Measurements from ENCODE around the gene RAC3.

Gene RAC3

DNA sequence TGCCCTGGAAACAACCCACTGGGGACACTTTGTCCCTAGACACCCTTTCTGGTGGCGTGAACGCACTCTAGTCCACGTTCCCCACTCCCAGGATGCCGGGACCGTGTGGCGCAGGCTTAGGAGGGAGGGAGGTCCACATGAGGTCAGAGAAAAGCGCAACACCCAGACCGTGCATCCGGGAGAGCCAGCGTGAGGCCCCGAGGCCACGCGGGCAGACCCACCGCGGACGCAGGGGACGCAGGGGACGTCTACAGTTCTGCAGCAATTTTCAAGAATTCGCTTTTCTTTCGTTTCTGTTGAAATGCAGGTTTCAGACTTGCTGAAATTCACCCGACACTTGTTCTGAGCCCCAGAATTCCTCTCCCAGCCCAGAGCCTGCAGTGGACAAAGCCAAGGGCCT is 15.4 kb downstream of the RAC3 start:
- TF ChIP-seq CTCF (conservative IDR thresholded peaks at IDR 0.05; ENCODE audit: low read depth, low read length): no peak
- H3K4me3 ChIP-seq (ENCODE audit: low read length): no peak overlapping the region
- DNase-seq (ENCODE audit: low read depth): no peak

GRCh38 chr17:82047379-82047778 is 15.9 kb downstream of the RAC3 start:
- DNase-seq (ENCODE audit: low read depth): no peak
- no peak for TF ChIP-seq CTCF (conservative IDR thresholded peaks at IDR 0.05; ENCODE audit: low read depth, low read length)
- no peak overlapping the region for H3K4me3 ChIP-seq (ENCODE audit: low read length)

- no peak for TF ChIP-seq CTCF (conservative IDR thresholded peaks at IDR 0.05; ENCODE audit: low read depth, low read length)
- DNase-seq (ENCODE audit: low read depth): no peak
- H3K4me3 ChIP-seq (ENCODE audit: low read length): no peak overlapping the region
These were observed 16.6 kb downstream of the RAC3 start for GRCh38 chr17:82047914-82048570.

GRCh38 chr17:82048571-82048971 is 17.1 kb downstream of the RAC3 start:
- no peak overlapping the region for H3K4me3 ChIP-seq (ENCODE audit: low read length)
- no peak for DNase-seq (ENCODE audit: low read depth)
- TF ChIP-seq CTCF (conservative IDR thresholded peaks at IDR 0.05; ENCODE audit: low read depth, low read length): no peak

GRCh38 chr17:82049106-82049505 is 17.6 kb downstream of the RAC3 start:
- no peak for TF ChIP-seq CTCF (conservative IDR thresholded peaks at IDR 0.05; ENCODE audit: low read depth, low read length)
- no peak for DNase-seq (ENCODE audit: low read depth)
- no peak overlapping the region for H3K4me3 ChIP-seq (ENCODE audit: low read length)

GRCh38 chr17:82049521-82049971 is 18.1 kb downstream of the RAC3 start:
- no peak for TF ChIP-seq CTCF (conservative IDR thresholded peaks at IDR 0.05; ENCODE audit: low read depth, low read length)
- H3K4me3 ChIP-seq (ENCODE audit: low read length): no peak overlapping the region
- DNase-seq (ENCODE audit: low read depth): no peak

DNA sequence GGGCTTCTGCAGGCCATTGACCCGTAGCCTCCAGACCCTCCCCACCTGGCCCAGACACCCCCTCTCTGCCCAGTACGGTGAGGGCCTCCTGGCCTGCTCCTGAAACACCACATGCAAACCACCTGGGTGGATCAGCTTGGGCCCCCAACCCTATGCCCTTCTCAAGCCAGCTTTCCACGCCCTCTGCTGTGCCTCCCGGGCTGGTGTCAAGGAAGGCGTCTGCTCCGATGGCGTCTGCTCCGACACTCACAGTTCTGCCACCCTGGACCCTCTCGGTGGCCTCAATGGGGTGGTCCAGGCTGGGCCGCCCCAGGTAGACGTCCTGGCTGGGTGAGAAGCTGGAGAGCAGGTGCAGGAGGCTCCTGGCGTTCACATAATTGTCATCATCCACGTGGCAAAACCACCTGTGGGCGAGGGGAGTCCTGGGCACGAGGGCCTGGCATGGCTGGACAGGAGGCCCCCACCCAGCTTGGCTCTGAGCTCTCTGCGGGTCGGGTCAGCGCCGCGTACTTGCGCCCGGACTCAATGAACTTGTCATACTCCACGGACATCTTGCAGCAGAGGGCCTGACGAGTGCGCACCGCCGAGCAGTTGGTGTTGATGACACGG is 18.8 kb downstream of the RAC3 start:
- DNase-seq (ENCODE audit: low read depth): no peak
- TF ChIP-seq CTCF (conservative IDR thresholded peaks at IDR 0.05; ENCODE audit: low read depth, low read length): no peak
- H3K4me3 ChIP-seq (ENCODE audit: low read length): peak overlapping the region; percentile 79

All from retinal pigment epithelial cell (primary cell).